Measurements from ENCODE around the gene SYT5. TPM values are rescaled to one million over a fixed set of nuclear protein-coding genes. Genes with fewer than 3 reads are reported as not detected.

The SYT5 gene
- total and polyA plus RNA-seq, 2 donors (not counting 1 experiment from before 2014, with no cell fraction given): 0.27 to 0.94 TPM

GRCh38 chr19:55146705-55147273, 33.3 kb downstream of the SYT5 start:
- H3K9me3 ChIP-seq (ENCODE audit: control extremely low read depth in 1 of 3, control insufficient read depth in 2 of 3, insufficient read depth in 1 of 3, low read length in 2 of 3): peaks cover 0 to 14% (median 0%) of the 10 kb centered on the region in 3 donors
- no peaks in the 10 kb centered on the region for H4K20me1 ChIP-seq (ENCODE audit: control insufficient read depth, insufficient read depth, low read length, poor library complexity, severe bottlenecking)
- H3K27ac Mint-ChIP-seq: no peak overlapping the region
- peaks cover 14% of the 10 kb centered on the region in 2 donors for H3K4me1 ChIP-seq (ENCODE audit: control insufficient read depth in 2 of 2, insufficient read depth in 2 of 2, low read length in 2 of 2)
- no peak overlapping the region for H3K4me3 ChIP-seq (ENCODE audit: control extremely low read depth in 1 of 5, extremely low read depth in 1 of 5, insufficient read depth in 1 of 5, low read depth in 2 of 5, low read length in 4 of 5)
- ATAC-seq (ENCODE audit: low read depth): no peak
- no peak overlapping the region for H2AFZ ChIP-seq (ENCODE audit: insufficient read depth, low read depth, low read length, poor library complexity, severe bottlenecking)
- ChIA-PET CTCF (interaction anchor here (0.8 to 1.3 kb wide), 2 partner anchors 238 to 351 kb away, joined by 3 read pairs; no protein-coding TSS in a partner anchor), POLR2A (interaction anchor here (0.5 to 0.7 kb wide), 2 partner anchors 25 to 419 kb away, joined by 4 read pairs; no protein-coding TSS in a partner anchor)
- H3K9me3 Mint-ChIP-seq (ENCODE audit: insufficient read depth): peaks cover under 1% of the 10 kb centered on the region
- peaks cover 0 to 70% (median 32%) of the 10 kb centered on the region in 4 experiments for H3K27me3 ChIP-seq (replicated peaks in 1 of 4; ENCODE audit: control extremely low read depth in 1 of 4, control insufficient read depth in 3 of 4, insufficient read depth in 4 of 4, low read length in 3 of 4)
- peaks cover 47% of the 10 kb centered on the region for H3K27me3 Mint-ChIP-seq
- no peak overlapping the region for H3K27ac ChIP-seq (ENCODE audit: low read length in 2 of 2)
- intact Hi-C loops (cut with micrococcal nuclease): no loop called here
- H3K4me2 ChIP-seq (replicated peaks; ENCODE audit: low read depth, low read length, poor library complexity, severe bottlenecking): no peak overlapping the region
- no peaks in the 10 kb centered on the region for H3K79me2 ChIP-seq (ENCODE audit: control insufficient read depth, insufficient read depth, low read length)
- DNase-seq: no peak
- no peak overlapping the region for H3K4me3 Mint-ChIP-seq
- peaks cover 5% of the 10 kb centered on the region for H3K4me1 Mint-ChIP-seq
- WGBS (ENCODE audit: insufficient coverage): 6% methylated on average over 11 of the region's 27 CpGs
- TF ChIP-seq CTCF (IDR thresholded peaks at IDR 0.05) (no peak), EZH2 (IDR thresholded peaks at IDR 0.05; ENCODE audit: borderline replicate concordance, insufficient read depth, low read depth, low read length, poor library complexity, severe bottlenecking) (no peak)
- H3K36me3 ChIP-seq (replicated peaks in 1 of 2; ENCODE audit: control extremely low read depth in 1 of 2, control insufficient read depth in 1 of 2, extremely low read depth in 1 of 2, insufficient read depth in 2 of 2, low read length in 1 of 2): no peaks in the 10 kb centered on the region
- H3K9ac ChIP-seq (ENCODE audit: low read length): no peak overlapping the region

GRCh38 chr19:55146078-55146704, 33.9 kb downstream of the SYT5 start:
- Mint-ChIP-seq H3K27me3 (peaks cover 49% of the 10 kb centered on the region), H3K4me1 (peaks cover 6% of the 10 kb centered on the region), H3K27ac (no peak overlapping the region), H3K4me3 (no peak overlapping the region), H3K9me3 (ENCODE audit: insufficient read depth) (no peaks in the 10 kb centered on the region)
- Histone ChIP-seq H3K4me2 (replicated peaks; ENCODE audit: low read depth, low read length, poor library complexity, severe bottlenecking) (peak overlapping the region; percentile 57), H3K27ac (ENCODE audit: low read length in 2 of 2) (no peak overlapping the region), H3K27me3 (replicated peaks in 1 of 4; ENCODE audit: control extremely low read depth in 1 of 4, control insufficient read depth in 3 of 4, insufficient read depth in 4 of 4, low read length in 3 of 4) (peaks cover 0 to 76% (median 34%) of the 10 kb centered on the region in 4 experiments), H3K36me3 (replicated peaks in 1 of 2; ENCODE audit: control extremely low read depth in 1 of 2, control insufficient read depth in 1 of 2, extremely low read depth in 1 of 2, insufficient read depth in 2 of 2, low read length in 1 of 2) (no peaks in the 10 kb centered on the region), H3K9ac (ENCODE audit: low read length) (no peak overlapping the region), H3K9me3 (ENCODE audit: control extremely low read depth in 1 of 3, control insufficient read depth in 2 of 3, insufficient read depth in 1 of 3, low read length in 2 of 3) (peaks cover 0 to 9% (median 0%) of the 10 kb centered on the region in 3 donors), H4K20me1 (ENCODE audit: control insufficient read depth, insufficient read depth, low read length, poor library complexity, severe bottlenecking) (no peaks in the 10 kb centered on the region), H2AFZ (ENCODE audit: insufficient read depth, low read depth, low read length, poor library complexity, severe bottlenecking) (no peak overlapping the region), H3K79me2 (ENCODE audit: control insufficient read depth, insufficient read depth, low read length) (no peaks in the 10 kb centered on the region), H3K4me3 (ENCODE audit: control extremely low read depth in 1 of 5, extremely low read depth in 1 of 5, insufficient read depth in 1 of 5, low read depth in 2 of 5, low read length in 4 of 5) (no peak overlapping the region), H3K4me1 (ENCODE audit: control insufficient read depth in 2 of 2, insufficient read depth in 2 of 2, low read length in 2 of 2) (peaks cover 16 to 19% of the 10 kb centered on the region in 2 donors)
- WGBS (ENCODE audit: insufficient coverage): 2% methylated on average over 22 of the region's 41 CpGs
- TF ChIP-seq CTCF (IDR thresholded peaks at IDR 0.05): peak; percentile 54
- no peak for TF ChIP-seq EZH2 (IDR thresholded peaks at IDR 0.05; ENCODE audit: borderline replicate concordance, insufficient read depth, low read depth, low read length, poor library complexity, severe bottlenecking)
- ChIA-PET POLR2A (no interaction called here), CTCF (interaction anchor here (0.8 kb wide), 1 partner anchor 239 kb away, joined by 3 read pairs; no protein-coding TSS in a partner anchor)
- DNase-seq (peak; percentile 51), ATAC-seq (ENCODE audit: low read depth) (no peak)
- intact Hi-C loops (cut with micrococcal nuclease): no loop called here

Measured in B cell (primary cell).